Smooth muscle cell (in vitro differentiated cells): ENCODE results near the gene CORO7. TPM values are rescaled to one million over a fixed set of nuclear protein-coding genes. Genes with fewer than 3 reads are reported as not detected.

Experiments
- DNase-seq: peaks from one replicate; lab custom pipeline; 2025; ENCODE audit not compliant: unreplicated experiment; lab: John Stamatoyannopoulos, UW
- H2AFZ ChIP-seq: fragments of 200-600 bp; sonication (generic); 2 replicates; pipeline ENCODE4 v1.6.0; 2016; ENCODE audit warnings: antibody characterized with exemption, low read depth, mild to moderate bottlenecking
- H3F3A ChIP-seq: fragments of 200-600 bp; sonication (generic); 2 replicates; pipeline ENCODE4 v1.6.0; 2017; ENCODE audit warnings: antibody characterized with exemption, low read depth
- H3K27ac ChIP-seq: fragments of 200-600 bp; sonication (generic); 2 replicates; pipeline ENCODE4 v1.5.1; 2016; ENCODE audit warnings: low read depth, mild to moderate bottlenecking
- H3K27me3 ChIP-seq: fragments of 200-600 bp; sonication (generic); 2 replicates; pipeline ENCODE4 v1.6.1; 2016; ENCODE audit warnings: low read depth, mild to moderate bottlenecking
- H3K36me3 ChIP-seq: fragments of 200-600 bp; sonication (generic); 2 replicates; pipeline ENCODE4 v1.5.1; 2016; ENCODE audit warnings: low read depth
- H3K4me1 ChIP-seq: fragments of 200-600 bp; sonication (generic); 2 replicates; pipeline ENCODE4 v1.5.1; 2016; ENCODE audit warnings: low read depth
- H3K4me2 ChIP-seq: fragments of 200-600 bp; sonication (generic); 2 replicates; pipeline ENCODE4 v1.6.0; 2016; ENCODE audit warnings: mild to moderate bottlenecking
- H3K4me3 ChIP-seq: fragments of 200-600 bp; sonication (generic); 2 replicates; pipeline ENCODE4 v1.5.1; 2016; ENCODE audit warnings: mild to moderate bottlenecking
- H3K79me2 ChIP-seq: fragments of 200-600 bp; sonication (generic); 2 replicates; pipeline ENCODE4 v1.6.0; 2016; ENCODE audit warnings: low read depth, mild to moderate bottlenecking
- H3K9ac ChIP-seq: fragments of 200-600 bp; sonication (generic); 2 replicates; pipeline ENCODE4 v1.6.0; 2016; ENCODE audit warnings: low read depth
- H3K9me3 ChIP-seq: fragments of 200-600 bp; sonication (generic); replicated peaks from 2 replicates; pipeline ENCODE4 v1.5.1; 2016; ENCODE audit warnings: low read depth
- H4K20me1 ChIP-seq: fragments of 200-600 bp; sonication (generic); 2 replicates; pipeline ENCODE4 v1.6.0; 2016; ENCODE audit warnings: low read depth
- WGBS: methylation state at CpG from one replicate; pipeline ENCODE4 v1.1.7; 2016; ENCODE audit warnings: low lambda C conversion rate; 5-methylcytosine and 5-hydroxymethylcytosine counted together
- polyA plus RNA-seq: library from polyadenylated mRNA; unstranded; fragments of >200 nt; fragmentation: Nextera tagmentation; extraction: Ambion mirVana; gene quantifications from 2 replicates; pipeline ENCODE4 v1.2.1, GENCODE V29; 2016
- total RNA-seq: library from RNA; depleted of rRNA; stranded (reverse); fragments of >200 nt; gene quantifications from 2 replicates; pipeline ENCODE4 v1.2.3, GENCODE V29; 2014
- TF ChIP-seq, protein P1 (sequence below): fragments of 200-600 bp; sonication (generic); IDR thresholded peaks from 2 replicates; pipeline ENCODE4 v1.5.1; 2017; ENCODE audit warnings: borderline replicate concordance, mild to moderate bottlenecking, antibody characterized with exemption; ENCODE audit not compliant: insufficient read depth, poor library complexity, severe bottlenecking

Gene CORO7
- total and polyA plus RNA-seq, 2 experiments from 2014 or later = 6.7 to 12.7 TPM

DNA sequence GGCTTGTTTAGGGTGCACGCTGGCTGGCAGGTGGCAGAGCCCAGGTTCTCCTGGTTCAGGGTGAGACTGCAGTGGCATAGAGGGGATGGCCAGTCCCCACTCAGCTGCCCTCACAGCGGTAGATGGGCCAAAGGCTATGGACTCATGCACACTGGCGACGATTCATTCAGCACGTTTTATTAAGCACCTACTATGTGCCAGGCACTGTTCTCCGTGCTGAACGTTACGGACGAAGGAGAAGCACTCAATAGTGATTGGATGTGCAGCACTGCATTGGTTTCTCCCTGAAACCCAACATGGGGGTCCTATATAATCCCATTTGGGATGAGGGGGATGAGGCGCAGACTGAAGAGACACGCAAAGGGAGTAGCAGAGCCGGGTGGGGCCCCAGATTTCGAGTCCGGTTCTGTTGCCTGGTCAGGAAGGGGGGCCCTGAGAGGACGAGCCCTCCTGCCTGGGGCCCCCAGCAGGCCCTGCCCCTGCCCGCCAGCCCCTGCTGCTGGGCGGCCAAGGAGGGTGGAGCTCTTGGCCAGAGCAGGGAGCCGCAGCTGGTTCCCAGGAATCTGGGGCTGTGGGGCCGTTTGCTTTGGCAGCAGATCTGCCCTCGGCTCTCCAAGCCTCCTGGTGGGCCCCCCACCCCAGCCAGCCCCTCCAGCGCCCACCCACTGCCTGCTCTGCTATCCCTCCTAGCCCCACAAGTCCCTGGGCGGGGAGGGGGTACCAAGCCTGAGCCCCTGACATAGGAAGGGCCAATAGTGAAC is 91.7 kb downstream of the CORO7 start:
- no peak overlapping the region for H2AFZ ChIP-seq
- no peaks in the 10 kb centered on the region for H3K36me3 ChIP-seq
- peaks cover 63% of the 10 kb centered on the region for H4K20me1 ChIP-seq
- H3K27me3 ChIP-seq = no peaks in the 10 kb centered on the region
- H3K9me3 ChIP-seq = no peaks in the 10 kb centered on the region
- WGBS = 92% methylated on average over 20 of the region's 22 CpGs
- peak overlapping the region; percentile 30 for H3K27ac ChIP-seq
- H3K9ac ChIP-seq = no peak overlapping the region
- TF ChIP-seq, protein P1, sequence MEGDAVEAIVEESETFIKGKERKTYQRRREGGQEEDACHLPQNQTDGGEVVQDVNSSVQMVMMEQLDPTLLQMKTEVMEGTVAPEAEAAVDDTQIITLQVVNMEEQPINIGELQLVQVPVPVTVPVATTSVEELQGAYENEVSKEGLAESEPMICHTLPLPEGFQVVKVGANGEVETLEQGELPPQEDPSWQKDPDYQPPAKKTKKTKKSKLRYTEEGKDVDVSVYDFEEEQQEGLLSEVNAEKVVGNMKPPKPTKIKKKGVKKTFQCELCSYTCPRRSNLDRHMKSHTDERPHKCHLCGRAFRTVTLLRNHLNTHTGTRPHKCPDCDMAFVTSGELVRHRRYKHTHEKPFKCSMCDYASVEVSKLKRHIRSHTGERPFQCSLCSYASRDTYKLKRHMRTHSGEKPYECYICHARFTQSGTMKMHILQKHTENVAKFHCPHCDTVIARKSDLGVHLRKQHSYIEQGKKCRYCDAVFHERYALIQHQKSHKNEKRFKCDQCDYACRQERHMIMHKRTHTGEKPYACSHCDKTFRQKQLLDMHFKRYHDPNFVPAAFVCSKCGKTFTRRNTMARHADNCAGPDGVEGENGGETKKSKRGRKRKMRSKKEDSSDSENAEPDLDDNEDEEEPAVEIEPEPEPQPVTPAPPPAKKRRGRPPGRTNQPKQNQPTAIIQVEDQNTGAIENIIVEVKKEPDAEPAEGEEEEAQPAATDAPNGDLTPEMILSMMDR = no peak
- no peak overlapping the region for H3K4me3 ChIP-seq
- peaks cover 6% of the 10 kb centered on the region for H3F3A ChIP-seq
- peak overlapping the region; percentile 58 for H3K4me2 ChIP-seq
- peaks cover 29% of the 10 kb centered on the region for H3K4me1 ChIP-seq
- H3K79me2 ChIP-seq = peaks cover 98% of the 10 kb centered on the region
- DNase-seq = no peak

DNA sequence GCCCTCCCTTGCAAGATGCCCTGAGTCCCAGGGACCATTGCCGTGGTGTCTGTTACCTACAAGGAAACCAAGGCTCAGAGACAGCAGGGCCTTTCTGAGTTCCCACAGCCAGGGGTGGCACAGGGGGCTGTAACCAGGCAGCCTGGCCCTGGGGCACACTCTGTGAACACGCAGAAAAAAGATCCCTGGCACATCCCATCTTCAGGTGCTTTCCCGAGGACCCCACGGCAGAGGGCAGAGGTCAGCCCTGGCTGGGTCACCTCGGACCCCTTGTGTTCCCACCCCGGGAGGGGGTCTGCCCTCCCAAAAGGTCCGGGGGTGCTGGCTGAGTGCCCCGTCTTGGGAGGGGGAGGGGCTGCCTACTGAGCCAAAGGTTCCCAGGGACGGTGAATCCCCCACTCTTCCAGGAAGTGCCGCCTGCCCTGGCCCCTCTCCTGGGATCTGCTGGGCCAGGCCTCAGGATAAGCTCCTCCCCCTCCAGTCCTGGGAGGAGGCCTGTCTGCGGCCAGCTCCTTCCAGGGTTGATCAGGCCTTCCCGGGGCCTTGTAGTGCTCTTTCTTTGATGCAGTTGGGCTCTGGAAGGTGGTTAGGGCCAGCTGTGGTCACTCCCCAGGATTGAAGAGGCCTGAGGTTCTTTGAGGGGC is 92.4 kb downstream of the CORO7 start:
- Histone ChIP-seq H3F3A (peaks cover 6% of the 10 kb centered on the region), H3K4me1 (peaks cover 36% of the 10 kb centered on the region), H2AFZ (no peak overlapping the region), H3K27me3 (no peaks in the 10 kb centered on the region), H3K9ac (no peak overlapping the region), H4K20me1 (peaks cover 63% of the 10 kb centered on the region), H3K9me3 (no peaks in the 10 kb centered on the region), H3K36me3 (no peaks in the 10 kb centered on the region), H3K4me3 (no peak overlapping the region), H3K79me2 (peaks cover 98% of the 10 kb centered on the region), H3K27ac (peak overlapping the region; percentile 30), H3K4me2 (peak overlapping the region; percentile 58)
- peak; percentile 24 for DNase-seq
- TF ChIP-seq, protein P1 = no peak
- 38% methylated on average over 12 of the region's 12 CpGs for WGBS

DNA sequence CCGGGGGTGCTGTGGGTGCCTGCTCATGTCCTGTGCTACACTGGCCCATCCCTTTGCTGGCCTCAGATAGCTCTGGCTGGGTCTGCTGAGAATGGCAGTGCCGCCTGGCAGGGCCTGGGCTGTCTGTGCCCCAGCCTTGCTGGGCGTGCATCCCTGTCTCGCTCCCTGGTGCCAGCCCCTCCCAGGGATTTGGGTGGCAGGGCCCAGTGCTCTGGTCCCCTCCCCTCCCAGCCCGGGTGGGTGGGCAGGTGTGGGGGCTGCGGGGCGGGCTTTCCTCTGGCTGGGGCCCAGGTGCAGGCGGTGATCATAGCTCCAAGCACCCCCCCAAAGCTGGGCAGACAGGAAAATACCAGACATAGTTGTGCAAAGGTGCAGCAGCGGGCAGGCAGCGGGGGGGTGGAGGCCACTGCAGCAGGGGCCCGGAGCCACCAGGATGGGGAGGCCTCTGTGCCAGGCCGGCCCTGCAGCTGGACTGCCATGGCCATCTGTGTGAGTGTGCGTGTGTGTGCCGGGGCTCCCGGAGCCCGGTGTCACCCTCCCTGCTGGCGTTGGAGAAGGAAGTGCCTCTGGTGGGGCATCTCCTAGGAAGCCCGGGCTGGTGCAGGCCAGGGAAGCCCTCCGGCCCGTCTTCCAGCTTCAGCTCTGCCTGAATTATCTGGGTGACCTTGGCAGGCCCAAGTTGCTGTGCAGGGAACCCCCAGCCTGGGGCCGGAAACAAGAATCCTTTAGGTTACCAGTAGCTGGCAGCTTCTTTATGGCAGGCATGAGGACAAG is 93.1 kb downstream of the CORO7 start:
- Histone ChIP-seq H4K20me1 (peaks cover 63% of the 10 kb centered on the region), H3F3A (peaks cover 6% of the 10 kb centered on the region), H3K27ac (peak overlapping the region; percentile 30), H2AFZ (no peak overlapping the region), H3K4me1 (peaks cover 38% of the 10 kb centered on the region), H3K79me2 (peaks cover 98% of the 10 kb centered on the region), H3K9me3 (no peaks in the 10 kb centered on the region), H3K9ac (no peak overlapping the region), H3K27me3 (no peaks in the 10 kb centered on the region), H3K4me2 (peak overlapping the region; percentile 58), H3K36me3 (no peaks in the 10 kb centered on the region), H3K4me3 (no peak overlapping the region)
- TF ChIP-seq, protein P1 = no peak
- DNase-seq = no peak
- 87% methylated on average over 15 of the region's 21 CpGs for WGBS
